Measurements from ENCODE around the gene KRI1.

DNA sequence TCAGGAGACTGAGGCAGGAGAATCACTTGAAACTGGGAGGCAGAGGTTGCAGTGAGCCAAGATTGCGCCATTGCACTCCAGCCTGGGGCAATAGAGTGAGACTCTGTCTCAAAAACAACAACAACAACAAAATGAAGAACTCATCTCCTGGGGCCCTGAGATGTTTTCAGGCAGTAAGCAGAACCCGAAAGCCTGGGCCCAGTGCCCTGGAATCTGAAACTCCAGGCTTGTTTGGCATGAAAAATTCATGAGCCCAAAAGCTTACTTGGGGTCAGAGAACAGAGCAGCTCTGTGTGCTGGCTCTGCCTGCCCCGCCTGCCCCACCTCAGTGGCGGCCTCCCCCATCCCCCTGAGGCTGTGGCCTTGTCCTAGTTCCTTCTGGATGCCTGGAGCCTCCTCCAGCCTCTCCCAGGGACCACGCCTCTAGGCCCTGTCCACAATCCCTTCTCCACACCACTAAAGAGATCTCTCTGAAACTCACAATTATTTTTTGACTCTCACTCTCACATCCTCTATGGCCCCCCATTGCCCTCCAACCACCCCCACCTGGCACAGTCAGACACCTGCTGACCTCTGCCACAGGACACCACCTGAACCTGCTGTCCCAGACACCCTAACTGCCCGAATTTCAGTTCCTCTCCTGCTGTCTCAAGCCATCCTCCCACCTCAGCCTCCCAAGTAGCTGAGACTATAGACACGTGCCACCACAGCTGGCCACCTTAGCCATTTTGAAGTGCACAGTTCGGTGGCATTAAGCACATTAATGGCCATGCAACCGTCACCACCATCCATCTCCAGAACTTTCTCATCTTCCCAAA, 28.2 kb upstream of the KRI1 start:
- TF ChIP-seq, protein P1, sequence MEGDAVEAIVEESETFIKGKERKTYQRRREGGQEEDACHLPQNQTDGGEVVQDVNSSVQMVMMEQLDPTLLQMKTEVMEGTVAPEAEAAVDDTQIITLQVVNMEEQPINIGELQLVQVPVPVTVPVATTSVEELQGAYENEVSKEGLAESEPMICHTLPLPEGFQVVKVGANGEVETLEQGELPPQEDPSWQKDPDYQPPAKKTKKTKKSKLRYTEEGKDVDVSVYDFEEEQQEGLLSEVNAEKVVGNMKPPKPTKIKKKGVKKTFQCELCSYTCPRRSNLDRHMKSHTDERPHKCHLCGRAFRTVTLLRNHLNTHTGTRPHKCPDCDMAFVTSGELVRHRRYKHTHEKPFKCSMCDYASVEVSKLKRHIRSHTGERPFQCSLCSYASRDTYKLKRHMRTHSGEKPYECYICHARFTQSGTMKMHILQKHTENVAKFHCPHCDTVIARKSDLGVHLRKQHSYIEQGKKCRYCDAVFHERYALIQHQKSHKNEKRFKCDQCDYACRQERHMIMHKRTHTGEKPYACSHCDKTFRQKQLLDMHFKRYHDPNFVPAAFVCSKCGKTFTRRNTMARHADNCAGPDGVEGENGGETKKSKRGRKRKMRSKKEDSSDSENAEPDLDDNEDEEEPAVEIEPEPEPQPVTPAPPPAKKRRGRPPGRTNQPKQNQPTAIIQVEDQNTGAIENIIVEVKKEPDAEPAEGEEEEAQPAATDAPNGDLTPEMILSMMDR (IDR thresholded peaks at IDR 0.05; ENCODE audit: insufficient read depth, low read length, poor library complexity, severe bottlenecking), result no peak
- no peak for TF ChIP-seq EZH2phosphoT487 (conservative IDR thresholded peaks at IDR 0.05; ENCODE audit: low read length)
